ELF-1 (cell line): ENCODE measurements around the gene COL2A1.

ENCODE experiments used
- DNase-seq: peaks from one replicate; pipeline ENCODE4 v3.0.0-alpha.2; 2016; ENCODE audit warnings: low read depth, low spot score

Gene COL2A1

DNA sequence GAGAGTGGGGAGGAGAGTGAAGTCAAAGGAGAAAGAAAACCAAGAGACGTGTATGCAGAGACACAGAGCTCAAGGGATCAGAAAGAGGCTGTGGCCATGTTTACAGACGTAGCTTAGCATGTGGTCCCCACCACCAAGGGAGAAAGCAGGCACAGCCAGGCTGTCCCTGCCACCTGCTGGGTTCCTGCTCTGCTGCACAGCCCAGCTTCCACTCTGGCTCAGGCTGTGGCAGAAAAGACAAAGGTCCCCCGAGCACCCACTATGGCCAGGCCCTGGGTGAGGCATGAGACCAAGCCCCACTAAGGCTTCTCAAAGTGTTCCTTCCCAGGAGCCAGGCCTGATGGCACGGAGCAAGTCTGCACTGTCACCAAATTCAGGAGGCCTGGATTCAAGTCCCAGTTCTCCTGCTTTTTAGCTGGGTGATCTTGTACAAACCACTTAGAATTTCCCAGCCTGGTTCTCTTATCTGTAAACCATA is 25.9 kb upstream of the COL2A1 start:
- DNase-seq = no peak

DNA sequence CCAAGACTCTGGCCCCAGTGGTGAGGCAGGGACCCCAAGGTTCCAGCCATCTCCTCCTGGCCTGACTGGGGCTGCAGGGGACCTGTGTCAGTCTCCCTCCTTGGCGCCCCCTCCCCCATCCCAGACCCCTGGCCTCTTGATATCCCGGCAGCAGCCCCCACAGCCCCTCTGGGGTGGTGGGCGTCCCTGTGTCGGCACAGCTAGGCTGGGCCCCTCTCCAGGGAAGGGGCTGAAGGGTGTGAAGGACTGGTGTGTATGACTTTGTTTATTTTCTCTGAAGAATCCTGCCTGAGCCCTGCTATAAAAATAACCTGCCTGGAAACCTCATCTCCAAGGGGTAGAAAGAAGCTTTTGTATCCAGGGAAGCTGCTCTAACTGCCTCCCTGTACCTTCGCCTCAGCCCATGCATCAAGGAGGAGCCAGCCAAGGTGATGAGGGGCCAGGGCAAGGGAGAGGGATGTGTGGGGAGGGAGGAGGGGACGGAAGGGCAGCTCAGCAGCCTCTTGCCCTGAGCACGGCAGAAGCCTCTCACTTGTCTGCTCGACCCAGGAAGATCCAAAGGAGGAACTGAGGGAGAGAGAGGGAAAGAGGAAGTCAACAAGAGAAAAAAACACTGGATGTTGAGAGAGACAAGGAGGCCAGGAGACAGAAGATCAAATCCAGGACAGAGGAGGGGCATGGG is 25.4 kb upstream of the COL2A1 start:
- DNase-seq = peak; percentile 25

DNA sequence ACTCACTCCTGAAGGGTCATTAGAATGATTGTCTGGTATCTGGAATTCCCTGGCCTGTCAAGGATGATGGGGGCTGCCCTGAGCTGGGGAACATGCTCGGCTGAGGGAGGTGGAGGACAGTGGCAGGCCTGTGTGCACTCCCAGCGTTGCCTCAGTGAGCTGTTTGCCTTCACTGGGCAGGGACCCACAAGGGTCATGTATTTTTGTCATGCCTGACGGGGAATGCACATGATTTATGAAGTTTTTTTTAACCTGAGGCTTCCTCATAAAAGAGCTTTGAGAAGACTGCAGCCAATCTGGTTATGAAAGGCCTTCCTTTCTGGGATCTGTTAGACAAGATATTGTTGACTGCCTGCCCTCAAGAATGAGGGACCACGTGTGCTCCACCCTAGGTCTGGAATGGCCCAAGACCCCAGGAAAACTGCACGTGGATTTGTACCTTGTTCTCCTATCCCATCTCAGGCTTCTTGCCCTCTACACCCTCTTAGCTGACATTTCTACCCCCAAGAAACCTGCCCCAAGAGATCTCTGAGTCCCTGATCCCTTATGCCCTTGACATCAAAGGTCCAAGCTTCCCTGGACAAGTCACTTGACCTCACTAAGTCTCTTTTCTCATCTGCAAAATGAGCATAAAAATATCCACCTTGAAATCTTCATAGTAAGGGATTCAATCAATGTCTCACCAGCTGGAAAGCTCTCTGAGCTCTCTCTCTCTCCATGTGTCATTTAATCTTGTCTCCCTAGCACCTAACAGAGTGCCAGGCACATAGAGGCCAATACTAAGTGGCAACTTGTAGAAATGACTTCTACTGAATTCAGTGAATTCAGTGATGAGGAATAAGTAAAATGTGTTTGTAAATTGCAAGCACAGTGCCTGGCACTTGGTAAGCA is 24.5 kb upstream of the COL2A1 start:
- DNase-seq = peak; percentile 71

DNA sequence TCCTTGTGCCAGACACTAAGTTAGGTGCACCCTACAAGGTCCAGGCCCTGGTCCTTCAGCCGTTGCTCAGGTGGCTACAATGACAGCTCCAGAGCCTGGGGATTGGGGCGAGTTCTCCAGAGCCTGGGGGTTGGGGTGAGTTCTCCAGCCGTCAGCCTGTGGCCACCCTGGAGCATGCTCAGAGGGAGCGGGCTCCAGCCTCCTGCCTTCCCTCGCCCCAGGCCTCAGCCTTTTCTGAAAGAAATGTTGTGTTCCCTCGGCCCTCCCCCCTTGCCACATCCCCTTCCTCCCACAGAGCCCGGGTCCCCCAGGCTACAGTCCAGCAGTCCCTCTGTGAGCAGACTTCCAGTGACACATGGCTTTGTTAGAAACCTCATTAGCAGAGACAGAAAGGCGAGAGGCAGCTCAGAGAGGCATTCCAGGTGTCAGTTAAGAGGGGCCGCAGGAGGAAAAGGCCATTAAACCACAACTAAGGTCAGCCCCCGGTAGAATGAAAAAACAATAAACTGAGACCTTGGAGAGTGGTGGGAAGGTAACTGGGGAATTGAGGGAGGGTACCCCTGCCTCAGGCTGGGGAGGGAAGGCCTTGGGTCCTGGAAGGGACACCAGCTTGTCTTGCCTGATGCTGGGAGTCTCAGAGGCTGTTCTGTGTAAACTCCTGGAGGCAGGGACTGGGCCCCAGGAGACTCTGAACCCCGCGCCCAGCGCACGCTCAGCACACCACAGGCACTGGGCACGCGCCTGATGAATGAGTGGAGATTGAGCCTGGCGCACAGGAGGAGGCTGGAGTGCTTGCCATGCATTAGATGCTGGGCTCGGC is 23.1 kb upstream of the COL2A1 start:
- DNase-seq = peak; percentile 96

DNA sequence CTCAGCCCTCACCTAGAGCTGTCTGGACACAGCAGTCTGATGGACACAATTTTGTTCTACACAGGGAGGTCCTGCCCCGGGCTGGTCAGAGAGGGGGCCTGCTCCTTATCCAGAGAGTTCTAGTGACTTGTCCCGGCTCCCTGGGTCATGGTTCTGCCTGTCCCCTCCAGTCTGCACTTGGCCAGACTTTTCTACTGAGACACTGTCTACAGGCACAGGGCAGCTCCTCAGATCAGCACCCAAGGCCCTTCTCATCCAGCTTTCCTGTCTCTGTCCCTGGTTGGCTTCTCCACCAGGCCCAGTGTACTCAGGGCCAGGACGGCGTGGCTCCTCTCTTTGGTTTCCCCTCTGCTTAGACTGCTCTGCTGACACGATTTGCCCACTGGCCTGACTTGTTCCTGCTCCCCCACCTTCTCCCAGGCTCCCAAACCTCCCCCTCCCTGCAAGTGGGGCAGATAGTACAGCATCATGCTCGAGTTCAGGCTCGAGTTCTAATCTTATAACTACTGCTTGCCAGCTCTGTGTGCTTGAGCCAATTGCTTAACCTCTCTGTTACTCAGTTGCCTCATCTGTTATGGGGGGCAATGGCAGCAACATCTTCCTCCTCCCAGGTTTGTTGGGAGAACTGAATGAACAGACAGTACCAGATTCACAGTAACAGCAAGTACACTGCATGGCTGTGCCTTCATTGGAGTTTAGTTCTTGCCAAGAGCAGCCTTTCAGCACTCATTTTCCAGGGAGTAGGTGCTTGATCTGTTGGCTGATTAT is 22.0 kb upstream of the COL2A1 start:
- no peak for DNase-seq

DNA sequence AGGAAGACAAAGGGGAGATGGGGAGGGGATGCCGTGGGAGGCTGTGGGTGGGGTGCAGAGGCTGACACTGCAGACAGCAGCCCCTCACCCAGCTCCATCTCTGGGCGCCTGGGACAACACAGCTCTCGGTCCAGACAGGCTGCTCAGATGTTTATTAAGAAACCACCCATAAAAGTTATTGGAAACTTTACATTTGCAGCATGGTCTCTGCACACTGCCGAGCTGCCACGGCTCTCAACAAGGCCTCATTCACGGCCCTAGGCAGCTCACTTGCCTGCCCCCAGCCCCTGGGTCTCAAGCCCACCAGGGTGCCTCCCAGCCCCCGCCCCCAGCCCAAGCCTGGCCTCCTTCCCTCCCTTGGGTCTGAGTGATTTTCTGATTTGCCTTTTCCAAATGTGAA is 21.0 kb upstream of the COL2A1 start:
- DNase-seq = no peak

DNA sequence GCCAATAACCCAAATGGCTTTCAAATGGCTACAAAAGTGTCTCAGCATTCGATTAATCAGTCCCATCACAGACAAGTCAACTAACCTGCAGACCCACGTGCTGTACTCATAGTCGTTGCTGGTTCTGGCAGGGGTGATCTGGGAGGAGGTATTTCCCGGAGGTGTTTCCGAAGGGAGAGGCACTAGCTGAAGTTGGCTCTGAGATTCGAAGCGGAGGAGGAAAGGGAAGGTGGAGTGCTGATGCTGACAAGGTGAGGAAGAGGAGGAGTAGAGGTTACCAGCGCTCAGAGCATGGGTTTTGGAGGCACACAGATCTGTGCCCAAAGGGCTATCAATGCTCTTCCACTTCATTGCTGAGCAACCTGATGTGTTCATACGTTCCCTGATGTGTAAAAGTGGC is 20.5 kb upstream of the COL2A1 start:
- no peak for DNase-seq

DNA sequence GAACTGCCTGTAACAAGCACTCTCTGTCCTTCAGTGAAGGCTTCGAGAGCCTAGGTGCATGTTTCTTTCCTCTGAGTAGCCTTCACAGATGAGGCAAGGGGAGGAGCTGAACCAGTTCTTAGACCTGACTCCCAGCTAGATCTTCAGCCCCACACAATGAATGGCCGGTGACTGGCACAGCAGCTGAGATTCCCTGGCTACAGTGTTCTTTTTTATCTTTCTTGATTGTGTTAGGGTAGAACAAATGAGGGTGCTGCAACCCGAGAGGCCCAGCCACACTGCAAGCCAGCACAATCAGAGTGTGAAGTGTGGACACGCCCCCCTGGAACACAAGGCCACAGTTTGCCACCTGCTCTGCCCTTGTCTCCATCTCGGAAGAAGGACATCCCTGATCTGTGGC is 19.1 kb upstream of the COL2A1 start:
- DNase-seq = peak; percentile 70

DNA sequence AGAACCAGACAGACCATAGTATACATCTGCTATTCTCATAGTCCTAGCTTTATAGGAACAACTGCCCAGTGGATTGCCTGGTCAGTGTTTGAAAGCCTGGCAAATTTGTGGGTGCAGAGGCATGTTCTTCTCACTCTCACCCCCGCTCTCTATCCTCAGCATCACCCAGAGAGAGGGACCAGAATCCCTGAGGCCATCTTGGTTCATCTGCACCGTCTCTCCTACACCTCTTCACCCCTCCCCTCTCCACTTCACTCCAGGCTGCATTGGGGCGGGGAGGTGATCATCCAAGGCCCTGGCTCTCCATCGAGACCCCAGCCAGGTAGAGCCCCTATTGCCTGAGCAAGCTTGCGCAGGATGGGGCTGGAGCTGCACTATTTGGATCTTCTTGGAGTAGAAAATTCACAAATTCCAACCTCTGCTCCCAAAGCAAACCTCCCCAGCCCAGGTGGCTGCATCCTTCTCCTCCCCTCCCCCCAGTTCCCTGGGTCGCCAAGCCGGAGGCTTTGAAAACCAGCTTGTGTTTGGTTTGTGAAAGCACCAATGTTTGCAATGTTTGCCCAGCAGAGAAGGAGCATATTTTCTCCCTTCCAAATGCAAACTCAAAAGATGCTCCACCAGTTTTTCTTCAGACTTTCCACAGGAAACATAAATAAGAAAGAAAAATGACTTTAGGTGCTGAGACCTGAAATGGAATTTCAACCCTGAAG is 18.6 kb upstream of the COL2A1 start:
- peak; percentile 78 for DNase-seq

DNA sequence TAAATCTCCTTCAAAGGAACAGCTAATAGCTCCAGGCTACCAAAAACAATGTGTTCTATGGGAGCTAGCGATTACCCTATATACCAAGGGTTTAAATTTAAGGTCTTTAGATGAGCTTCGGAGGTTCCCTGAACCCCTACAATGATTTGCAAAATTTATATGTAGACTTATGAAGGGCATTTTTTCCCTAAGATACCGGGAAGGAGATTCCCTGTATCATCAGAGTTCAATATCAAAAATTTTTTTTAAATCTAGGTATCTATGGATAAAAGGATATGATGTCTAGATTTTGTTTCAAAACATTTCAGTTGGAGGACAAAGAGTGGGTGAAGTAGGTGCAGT is 17.9 kb upstream of the COL2A1 start:
- DNase-seq = no peak

DNA sequence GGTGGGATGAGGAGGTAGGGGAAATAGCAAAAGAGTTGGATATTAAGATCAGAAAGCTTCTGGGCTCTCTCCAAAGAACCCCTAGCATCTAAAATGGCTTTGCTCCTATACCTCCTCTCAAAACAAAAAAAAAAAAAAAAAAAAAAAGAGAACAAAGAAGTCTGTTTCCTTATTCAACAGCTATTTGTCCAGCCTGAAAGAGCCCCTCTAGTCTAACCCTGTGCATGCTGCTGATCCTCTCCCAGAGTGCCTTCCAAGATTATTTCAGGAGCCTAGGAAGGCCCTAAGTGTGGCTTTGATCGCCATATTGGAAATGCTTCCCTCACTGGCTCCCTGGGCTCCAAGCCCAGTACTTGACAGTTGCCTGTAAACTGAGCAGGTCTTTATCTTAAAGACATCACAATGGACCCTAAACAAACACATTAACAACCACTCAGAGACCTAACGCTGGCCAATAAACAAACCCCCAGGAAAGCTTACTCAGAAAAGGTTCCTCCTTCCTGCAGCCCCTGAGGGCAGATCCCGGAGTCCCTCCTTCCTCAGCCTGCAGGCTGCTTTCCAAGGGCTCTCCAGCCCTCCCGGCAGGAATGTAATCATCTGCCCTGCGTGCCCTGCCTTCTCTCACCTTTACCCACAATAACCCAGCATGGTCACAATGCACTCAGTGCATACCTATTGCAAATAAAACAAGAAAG is 17.4 kb upstream of the COL2A1 start:
- DNase-seq = peak; percentile 99

DNA sequence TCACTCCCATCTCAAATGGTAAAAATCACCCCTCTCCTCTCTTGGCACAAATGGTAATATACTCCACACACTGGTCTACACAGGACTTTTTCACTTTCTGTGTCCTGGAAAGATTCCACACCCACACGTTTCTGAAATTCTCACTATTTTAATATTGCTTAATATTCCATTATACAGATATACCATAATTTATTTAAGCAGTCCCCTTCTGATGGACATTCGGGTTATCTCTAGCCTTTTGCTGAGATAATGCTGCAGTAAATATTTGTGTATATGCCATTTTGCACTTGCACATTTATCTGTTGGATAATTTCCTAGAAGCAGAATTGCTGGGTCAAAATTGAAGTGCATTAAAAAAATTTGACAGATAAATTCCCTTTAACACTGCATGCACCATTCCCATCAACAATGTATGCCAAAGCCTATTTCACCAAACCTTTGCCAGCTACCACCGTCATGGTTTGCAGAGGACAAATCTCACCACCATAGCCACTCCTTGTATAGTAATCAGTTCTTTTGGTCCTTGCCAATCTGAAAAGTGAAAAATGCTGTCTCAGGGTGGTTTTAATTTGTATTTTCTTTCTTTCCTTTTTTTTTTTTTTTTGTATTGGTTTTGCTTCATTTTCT is 15.5 kb upstream of the COL2A1 start:
- no peak for DNase-seq

DNA sequence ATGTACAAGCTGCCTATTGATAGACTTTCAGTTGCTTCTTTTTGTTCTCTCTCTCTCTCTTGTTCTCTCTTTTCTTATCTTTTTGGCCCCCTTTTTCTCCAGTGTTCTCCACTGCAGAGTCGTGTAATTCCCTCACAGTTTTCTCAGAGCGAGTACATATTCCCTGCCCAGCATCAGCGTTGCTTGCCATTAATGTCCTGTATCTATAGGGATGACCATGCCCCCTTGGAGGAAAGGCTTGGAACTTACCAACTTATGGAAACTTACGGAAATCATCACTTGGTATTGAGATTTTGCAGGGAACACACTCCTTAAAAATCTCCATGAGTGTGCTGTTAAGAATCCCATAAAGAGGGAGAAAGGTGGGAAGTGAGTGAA is 14.3 kb upstream of the COL2A1 start:
- DNase-seq = no peak

DNA sequence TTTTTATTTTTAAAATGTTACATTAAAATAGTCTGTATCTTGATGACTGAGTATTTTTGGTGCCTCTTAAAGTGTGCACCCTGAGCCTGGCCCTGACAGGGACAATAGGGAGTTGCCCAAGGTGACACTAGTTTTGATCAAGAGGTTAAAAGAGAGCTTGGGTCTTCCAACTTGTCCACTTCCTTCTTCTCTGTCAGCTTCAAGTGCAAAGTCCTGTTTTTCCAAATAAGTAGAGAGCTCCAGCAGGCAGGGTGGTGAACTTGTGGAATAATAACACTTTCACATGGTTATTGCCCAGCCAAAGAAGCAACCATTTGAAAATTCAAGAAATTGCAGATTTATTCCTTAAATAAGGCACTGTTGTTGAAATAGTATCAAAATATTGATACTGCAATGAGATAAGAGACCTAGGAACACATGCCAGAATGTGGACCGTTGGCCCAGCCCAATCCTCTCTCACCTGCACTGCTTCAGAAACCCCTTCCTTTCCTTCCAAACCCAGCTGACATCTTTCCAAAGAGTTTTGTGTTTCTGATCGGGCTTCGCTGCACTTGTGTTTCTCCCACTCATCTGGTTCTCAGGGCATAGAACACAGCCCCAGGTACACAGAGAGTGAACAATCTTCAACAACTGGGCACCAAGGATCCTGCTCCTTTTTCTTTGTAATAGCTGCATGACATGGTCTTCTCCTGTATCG is 13.8 kb upstream of the COL2A1 start:
- DNase-seq = no peak

DNA sequence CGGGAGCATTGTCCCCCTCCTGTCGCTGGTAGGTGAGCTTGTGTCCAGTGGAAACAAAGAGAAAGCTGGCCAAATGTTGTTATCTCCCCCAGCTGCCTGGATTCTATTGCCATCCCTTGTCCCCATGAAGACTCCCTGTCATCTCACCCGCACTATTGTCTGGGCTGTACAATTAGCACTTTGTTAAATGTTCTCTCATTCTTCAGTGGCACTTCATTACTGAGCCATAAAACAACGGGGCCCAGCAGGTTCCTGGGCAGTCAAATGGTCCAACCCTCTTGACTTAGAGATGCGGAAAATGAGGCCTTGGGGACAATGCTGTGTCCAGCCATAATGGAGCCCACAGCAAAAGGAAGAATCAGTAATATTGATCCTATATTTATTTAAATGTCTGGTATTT is 13.2 kb upstream of the COL2A1 start:
- no peak for DNase-seq

DNA sequence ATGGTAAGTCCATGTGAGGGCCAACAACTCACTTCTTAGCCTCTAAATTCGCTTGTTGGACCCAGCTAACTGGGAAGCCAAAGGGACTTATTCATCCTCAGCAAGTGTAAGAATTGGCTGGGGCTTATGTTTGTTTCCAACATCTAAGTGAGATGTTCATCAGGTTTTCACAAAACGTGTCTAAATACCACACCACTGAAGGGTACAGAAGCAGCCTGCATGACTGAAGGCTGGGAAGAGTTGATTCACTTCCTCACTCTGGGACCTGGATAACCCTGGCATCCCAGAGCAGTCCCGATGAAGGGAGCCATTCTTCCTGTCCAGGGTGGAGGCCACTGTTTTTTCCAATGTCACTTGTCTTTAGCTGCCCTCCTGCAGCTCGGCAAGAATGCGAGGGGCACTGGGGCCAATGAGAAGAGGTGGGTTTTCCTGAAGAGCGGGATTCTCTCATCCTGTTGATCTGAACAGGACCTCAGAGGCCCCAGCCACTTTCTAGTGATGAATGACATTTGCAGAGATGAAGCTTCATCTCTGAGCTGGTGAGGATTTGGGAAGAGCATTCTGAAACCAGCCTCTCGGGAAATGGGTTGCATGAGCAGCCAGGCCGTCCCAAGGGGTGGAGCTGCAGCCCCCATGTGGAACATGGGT is 12.2 kb upstream of the COL2A1 start:
- no peak for DNase-seq

DNA sequence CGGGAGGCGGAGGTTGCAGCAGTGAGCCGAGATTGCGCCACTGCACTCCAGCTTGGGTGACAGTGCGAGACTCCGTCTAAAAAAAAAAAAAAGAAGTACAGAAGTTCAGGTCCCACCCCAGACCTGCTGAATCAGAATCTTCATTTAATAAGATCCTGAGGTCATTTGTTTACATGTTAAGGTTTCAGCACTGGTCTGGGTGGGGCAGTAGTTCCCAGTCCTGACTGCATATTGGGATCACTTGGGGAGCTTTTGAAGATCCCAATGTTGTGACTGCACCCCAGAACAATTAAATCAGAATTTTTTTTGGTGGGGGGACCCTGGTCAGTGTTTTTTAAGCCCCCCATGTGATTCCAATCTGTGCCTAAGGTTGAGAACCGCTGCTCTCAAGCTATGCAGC is 11.7 kb upstream of the COL2A1 start:
- no peak for DNase-seq

DNA sequence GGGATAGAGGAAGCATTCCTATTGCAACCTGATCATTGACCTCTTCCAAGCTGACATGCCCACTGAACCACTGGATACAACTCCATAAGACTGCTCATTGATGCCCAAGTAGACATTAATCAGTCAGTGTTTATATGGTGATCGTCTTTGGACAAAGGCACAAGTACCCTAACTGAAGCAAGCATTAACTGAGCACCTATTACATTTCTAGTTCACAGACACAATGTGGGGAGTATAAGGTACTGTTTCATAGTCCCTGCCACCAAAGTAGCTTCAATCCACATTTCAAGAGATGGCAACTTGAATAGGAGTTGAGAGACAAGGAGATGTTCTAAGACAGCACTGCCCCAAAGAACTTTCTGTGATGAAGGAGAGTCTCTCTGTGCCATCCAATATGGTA is 10.9 kb upstream of the COL2A1 start:
- no peak for DNase-seq

DNA sequence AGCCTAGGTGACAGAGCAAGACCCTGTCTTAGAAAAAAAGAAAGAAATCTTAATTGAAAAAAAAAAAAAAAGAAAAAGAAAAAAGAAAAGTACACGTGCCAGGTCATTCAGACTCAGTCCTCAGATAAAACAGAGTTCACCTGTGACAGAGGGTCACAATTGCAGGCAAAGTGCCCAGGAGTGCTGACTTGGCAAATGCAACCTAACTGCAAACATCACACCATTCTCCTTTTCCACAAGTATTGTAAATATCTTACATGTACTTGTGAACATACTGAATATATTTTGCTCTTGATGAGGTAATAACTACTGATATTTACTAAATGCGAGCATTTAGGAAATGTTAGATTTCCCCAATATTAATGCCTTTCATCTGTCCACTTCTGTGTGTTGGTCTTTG is 9.0 kb upstream of the COL2A1 start:
- no peak for DNase-seq
